Liver (tissue), 9 donors: Measurements from ENCODE around the gene PCP4L1. TPM values are rescaled to one million over a fixed set of nuclear protein-coding genes. Genes with fewer than 3 reads are reported as not detected.
A peak's percentile ranks its signal among the peaks of the same experiment; 100 is the strongest.

Source experiments
- DNase-seq: peaks from one replicate; pipeline ENCODE4 v3.0.0-alpha.2; 2017; ENCODE audit warnings: low spot score
- H3K27ac ChIP-seq, 2 donors: one replicate each; pipeline ENCODE4 v1.7.0; 2013; ENCODE audit warnings: inconsistent platforms in 2 of 2, low read length in 2 of 2, control low read depth in 1 of 2, low read depth in 1 of 2, mild to moderate bottlenecking in 1 of 2
- H3K27me3 ChIP-seq, 4 donors: one replicate each; pipeline versions ENCODE4 v1.6.1 to v1.7.0; 2013; ENCODE audit warnings: low read length in 3 of 4, inconsistent platforms in 1 of 4, mild to moderate bottlenecking in 1 of 4, moderate library complexity in 1 of 4; ENCODE audit not compliant: control insufficient read depth in 4 of 4, insufficient read depth in 4 of 4
- H3K36me3 ChIP-seq, 4 donors: one replicate each; pipeline versions ENCODE4 v1.6.1 to v1.7.0; 2013; ENCODE audit warnings: low read length in 3 of 4, mild to moderate bottlenecking in 3 of 4, low read depth in 1 of 4, moderate library complexity in 1 of 4; ENCODE audit not compliant: control insufficient read depth in 4 of 4, insufficient read depth in 3 of 4
- H3K4me1 ChIP-seq, 4 donors: one replicate each; pipeline versions ENCODE4 v1.6.1 to v1.7.0; 2013; ENCODE audit warnings: low read length in 3 of 4, mild to moderate bottlenecking in 3 of 4, moderate library complexity in 1 of 4; ENCODE audit not compliant: control insufficient read depth in 4 of 4, insufficient read depth in 4 of 4
- H3K4me3 ChIP-seq, 3 donors: one replicate each; pipeline versions ENCODE4 v1.6.1 to v1.7.0; 2013; ENCODE audit warnings: low read length in 3 of 3, control low read depth in 1 of 3, low read depth in 1 of 3, mild to moderate bottlenecking in 1 of 3
- H3K9ac ChIP-seq, 2 donors: one replicate each; pipeline ENCODE4 v1.7.0; 2013; ENCODE audit warnings: low read length in 2 of 2, mild to moderate bottlenecking in 2 of 2, moderate library complexity in 2 of 2, control low read depth in 1 of 2, low read depth in 1 of 2
- H3K9me3 ChIP-seq, 4 donors: one replicate each; pipeline versions ENCODE4 v1.6.1 to v1.7.0; 2013; ENCODE audit warnings: low read length in 3 of 4; ENCODE audit not compliant: control insufficient read depth in 4 of 4
- ATF3 ChIP-seq: IDR thresholded peaks from 2 replicates; pipeline ENCODE4 v1.6.1; 2016; ENCODE audit warnings: antibody characterized with exemption
- FOXA1 ChIP-seq: IDR thresholded peaks from 2 replicates; pipeline ENCODE4 v1.6.1; 2016; ENCODE audit warnings: antibody characterized with exemption
- HNF4A ChIP-seq, 2 donors: conservative IDR thresholded peaks; 2 replicates each; pipeline ENCODE4 v1.6.1; 2016; ENCODE audit warnings: antibody characterized with exemption in 2 of 2, mild to moderate bottlenecking in 2 of 2
- HNF4G ChIP-seq: IDR thresholded peaks from 2 replicates; pipeline ENCODE4 v1.6.1; 2016; ENCODE audit warnings: antibody characterized with exemption
- JUND ChIP-seq, 2 donors: IDR thresholded peaks; 2 replicates each; pipeline ENCODE4 v1.6.1; 2016; ENCODE audit warnings: antibody characterized with exemption in 2 of 2
- MAX ChIP-seq: IDR thresholded peaks from 2 replicates; pipeline ENCODE4 v1.6.1; 2016; ENCODE audit warnings: antibody characterized with exemption
- NR2F2 ChIP-seq: IDR thresholded peaks from 2 replicates; pipeline ENCODE4 v1.6.1; 2016; ENCODE audit warnings: antibody characterized with exemption
- RAD21 ChIP-seq, 2 donors: IDR thresholded peaks; 2 replicates each; pipeline ENCODE4 v1.6.1; 2016; ENCODE audit warnings: antibody characterized with exemption in 2 of 2, mild to moderate bottlenecking in 2 of 2
- TAF1 ChIP-seq: conservative IDR thresholded peaks from 2 replicates; pipeline ENCODE4 v1.6.1; 2016; ENCODE audit warnings: antibody characterized with exemption, mild to moderate bottlenecking
- WGBS: extraction: QIAGEN DNeasy Blood & Tissue Kit; methylation state at CpG from one replicate; pipeline ENCODE4 v1.1.7; 2013; 5-methylcytosine and 5-hydroxymethylcytosine counted together
- polyA plus RNA-seq, 2 donors: library from polyadenylated mRNA; stranded (reverse) in 1 of 2; unstranded in 1 of 2; fragments of 200-250 nt in 1 of 2; fragments of >200 nt in 1 of 2; fragmentation: Nextera tagmentation in 1 of 2; extraction: Ambion mirVana in 1 of 2; gene quantifications; one replicate each; pipeline versions ENCODE4 v1.2.1 to v1.2.3, GENCODE V29; 2013 to 2015
- total RNA-seq, 2 donors: library from RNA; depleted of rRNA; stranded (reverse); fragments of >200 nt; gene quantifications; one replicate each; pipeline ENCODE4 v1.2.3, GENCODE V29; 2014
- TF ChIP-seq, protein P1 (sequence below): IDR thresholded peaks from 2 replicates; pipeline ENCODE4 v1.6.1; 2016; ENCODE audit warnings: antibody characterized with exemption
- TF ChIP-seq, protein P2 (sequence below): fragments of 150-350 bp; IDR thresholded peaks from 2 replicates; pipeline ENCODE4 v1.5.1; 2017; ENCODE audit warnings: improper control_type of control experiment, low read depth, low read length; ENCODE audit not compliant: missing input control
- donor health status: healthy.
- donor health status: healthy.
- donor health status: healthy.
- donor health status: healthy.
- donor health status: healthy.

Gene PCP4L1
- total and polyA plus RNA-seq, 4 donors = 1.1 to 8.7 (median 5.0) TPM

- Histone ChIP-seq H3K9me3 (no peaks in the 10 kb centered on the region), H3K9ac (no peak overlapping the region), H3K27ac (no peak overlapping the region), H3K27me3 (no peaks in the 10 kb centered on the region), H3K36me3 (peaks cover 7 to 47% (median 27%) of the 10 kb centered on the region in 4 donors), H3K4me1 (peaks cover 0 to 45% (median 27%) of the 10 kb centered on the region in 4 donors), H3K4me3 (no peak overlapping the region)
- DNase-seq = no peak
- WGBS = 96% methylated on average over 7 of the region's 7 CpGs
- TF ChIP-seq, protein P1, sequence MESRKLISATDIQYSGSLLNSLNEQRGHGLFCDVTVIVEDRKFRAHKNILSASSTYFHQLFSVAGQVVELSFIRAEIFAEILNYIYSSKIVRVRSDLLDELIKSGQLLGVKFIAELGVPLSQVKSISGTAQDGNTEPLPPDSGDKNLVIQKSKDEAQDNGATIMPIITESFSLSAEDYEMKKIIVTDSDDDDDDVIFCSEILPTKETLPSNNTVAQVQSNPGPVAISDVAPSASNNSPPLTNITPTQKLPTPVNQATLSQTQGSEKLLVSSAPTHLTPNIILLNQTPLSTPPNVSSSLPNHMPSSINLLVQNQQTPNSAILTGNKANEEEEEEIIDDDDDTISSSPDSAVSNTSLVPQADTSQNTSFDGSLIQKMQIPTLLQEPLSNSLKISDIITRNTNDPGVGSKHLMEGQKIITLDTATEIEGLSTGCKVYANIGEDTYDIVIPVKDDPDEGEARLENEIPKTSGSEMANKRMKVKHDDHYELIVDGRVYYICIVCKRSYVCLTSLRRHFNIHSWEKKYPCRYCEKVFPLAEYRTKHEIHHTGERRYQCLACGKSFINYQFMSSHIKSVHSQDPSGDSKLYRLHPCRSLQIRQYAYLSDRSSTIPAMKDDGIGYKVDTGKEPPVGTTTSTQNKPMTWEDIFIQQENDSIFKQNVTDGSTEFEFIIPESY = no peak
- no peak for TF ChIP-seq NR2F2
- no peak for TF ChIP-seq FOXA1
- TF ChIP-seq RAD21 (IDR thresholded peaks at IDR 0.05) = no peak
- TF ChIP-seq, protein P2, sequence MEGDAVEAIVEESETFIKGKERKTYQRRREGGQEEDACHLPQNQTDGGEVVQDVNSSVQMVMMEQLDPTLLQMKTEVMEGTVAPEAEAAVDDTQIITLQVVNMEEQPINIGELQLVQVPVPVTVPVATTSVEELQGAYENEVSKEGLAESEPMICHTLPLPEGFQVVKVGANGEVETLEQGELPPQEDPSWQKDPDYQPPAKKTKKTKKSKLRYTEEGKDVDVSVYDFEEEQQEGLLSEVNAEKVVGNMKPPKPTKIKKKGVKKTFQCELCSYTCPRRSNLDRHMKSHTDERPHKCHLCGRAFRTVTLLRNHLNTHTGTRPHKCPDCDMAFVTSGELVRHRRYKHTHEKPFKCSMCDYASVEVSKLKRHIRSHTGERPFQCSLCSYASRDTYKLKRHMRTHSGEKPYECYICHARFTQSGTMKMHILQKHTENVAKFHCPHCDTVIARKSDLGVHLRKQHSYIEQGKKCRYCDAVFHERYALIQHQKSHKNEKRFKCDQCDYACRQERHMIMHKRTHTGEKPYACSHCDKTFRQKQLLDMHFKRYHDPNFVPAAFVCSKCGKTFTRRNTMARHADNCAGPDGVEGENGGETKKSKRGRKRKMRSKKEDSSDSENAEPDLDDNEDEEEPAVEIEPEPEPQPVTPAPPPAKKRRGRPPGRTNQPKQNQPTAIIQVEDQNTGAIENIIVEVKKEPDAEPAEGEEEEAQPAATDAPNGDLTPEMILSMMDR = no peak
- no peak for TF ChIP-seq JUND (IDR thresholded peaks at IDR 0.05)
- no peak for TF ChIP-seq TAF1
These were observed 27.8 kb upstream of the PCP4L1 start for GRCh38 chr1:161230762-161231161.

DNA sequence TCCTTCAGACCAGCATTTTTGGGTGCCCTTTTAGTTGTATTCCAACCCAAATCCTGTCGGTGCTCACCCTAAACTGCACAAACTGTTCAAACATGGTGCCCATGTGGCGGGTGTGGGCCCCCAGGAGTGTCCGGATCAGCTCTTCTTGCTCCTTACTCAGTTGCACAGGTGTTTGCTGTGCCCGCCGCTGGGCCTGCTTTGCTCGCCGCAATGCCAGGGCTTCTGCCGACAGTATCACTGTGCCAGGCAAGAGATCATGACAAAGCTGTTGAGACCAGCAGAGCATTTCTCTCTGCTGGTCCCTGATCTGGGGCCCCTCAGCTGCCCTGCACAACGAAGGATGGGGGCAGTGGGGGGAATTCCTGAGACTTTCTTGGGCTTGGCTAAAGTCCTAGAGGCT lies 25.4 kb upstream of the PCP4L1 start:
- no peaks in the 10 kb centered on the region for H3K9me3 ChIP-seq
- H3K36me3 ChIP-seq = peaks cover 7 to 47% (median 27%) of the 10 kb centered on the region in 4 donors
- H3K9ac ChIP-seq = no peak overlapping the region
- H3K27me3 ChIP-seq = no peaks in the 10 kb centered on the region
- DNase-seq = no peak
- no peak overlapping the region for H3K27ac ChIP-seq
- WGBS = 92% methylated on average over 9 of the region's 9 CpGs
- H3K4me3 ChIP-seq = no peak overlapping the region
- TF ChIP-seq HNF4G = no peak
- no peak for TF ChIP-seq ATF3
- H3K4me1 ChIP-seq = peaks cover 0 to 35% (median 16%) of the 10 kb centered on the region in 4 donors

GRCh38 chr1:161235957-161236775 lies 22.4 kb upstream of the PCP4L1 start:
- WGBS = 49% methylated on average over 5 of the region's 5 CpGs
- Histone ChIP-seq H3K27me3 (no peaks in the 10 kb centered on the region), H3K9me3 (no peaks in the 10 kb centered on the region), H3K4me3 (peak overlapping the region in 2 of 3 donors; percentile 56 to 64), H3K4me1 (peaks cover 0 to 32% (median 6%) of the 10 kb centered on the region in 4 donors), H3K36me3 (peaks cover 3 to 26% (median 13%) of the 10 kb centered on the region in 4 donors), H3K9ac (peak overlapping the region in 1 of 2 donors; percentile 91), H3K27ac (peak overlapping the region; percentile 64 to 99)
- TF ChIP-seq MAX (no peak), HNF4A (conservative IDR thresholded peaks at IDR 0.05) (no peak), TAF1 (no peak)
- TF ChIP-seq, protein P2 = no peak
- no peak for DNase-seq
